ENCODE data around the gene SLC6A6.

GRCh38 chr3:14488286-14489041, 86.1 kb downstream of the SLC6A6 start:
- no peak for TF ChIP-seq CTCF (IDR thresholded peaks at IDR 0.05)
- no peak for TF ChIP-seq POLR2A (IDR thresholded peaks at IDR 0.05)
- no peak for TF ChIP-seq POLR2AphosphoS5 (IDR thresholded peaks at IDR 0.05)
- no peak for TF ChIP-seq EP300 (IDR thresholded peaks at IDR 0.05; ENCODE audit: low read depth)
